Trophoblast cell (in vitro differentiated cells and primary cell): ENCODE measurements around the gene SPAG6.

Source experiments
- DNase-seq, 2 donors: peaks; one replicate each; pipeline ENCODE4 v3.0.0-alpha.2; 2016
- H2AFZ ChIP-seq: 2 replicates; pipeline ENCODE4 v1.6.1; 2013; ENCODE audit warnings: low read length, moderate library complexity, mild to moderate bottlenecking; ENCODE audit not compliant: insufficient read depth, poor library complexity
- H2AK5ac ChIP-seq: 2 replicates; pipeline ENCODE4 v1.6.1; 2013; ENCODE audit warnings: mild to moderate bottlenecking, low read length
- H2BK120ac ChIP-seq: 2 replicates; pipeline ENCODE4 v1.6.1; 2013; ENCODE audit warnings: low read length, mild to moderate bottlenecking, moderate library complexity; ENCODE audit not compliant: insufficient read depth, poor library complexity
- H2BK12ac ChIP-seq: 2 replicates; pipeline ENCODE4 v1.6.1; 2013; ENCODE audit warnings: mild to moderate bottlenecking, low read length, moderate library complexity
- H2BK5ac ChIP-seq: 2 replicates; pipeline ENCODE4 v1.6.1; 2013; ENCODE audit warnings: low read length, low read depth, moderate library complexity, mild to moderate bottlenecking; ENCODE audit not compliant: poor library complexity
- H3K14ac ChIP-seq: 2 replicates; pipeline ENCODE4 v1.6.1; 2013; ENCODE audit warnings: mild to moderate bottlenecking, low read length
- H3K18ac ChIP-seq: 2 replicates; pipeline ENCODE4 v1.6.1; 2013; ENCODE audit warnings: mild to moderate bottlenecking, low read length
- H3K23ac ChIP-seq: 2 replicates; pipeline ENCODE4 v1.6.1; 2013; ENCODE audit warnings: low read length
- H3K27ac ChIP-seq: 2 replicates; pipeline ENCODE4 v1.5.1; 2013; ENCODE audit warnings: low read depth, mild to moderate bottlenecking, inconsistent platforms, low read length, moderate library complexity
- H3K27me3 ChIP-seq: 2 replicates; pipeline ENCODE4 v1.6.1; 2013; ENCODE audit warnings: inconsistent platforms, mild to moderate bottlenecking, low read length, moderate library complexity; ENCODE audit not compliant: insufficient read depth
- H3K36me3 ChIP-seq, 2 experiments: 1 replicate in 1 of 2; 2 replicates in 1 of 2; pipeline ENCODE4 v1.6.1; 2013; ENCODE audit warnings: low read length in 2 of 2, mild to moderate bottlenecking in 2 of 2, moderate library complexity in 1 of 2; ENCODE audit not compliant: insufficient read depth in 2 of 2, control insufficient read depth in 1 of 2
- H3K4ac ChIP-seq: 2 replicates; pipeline ENCODE4 v1.6.1; 2013; ENCODE audit warnings: low read depth, mild to moderate bottlenecking, low read length, moderate library complexity
- H3K4me1 ChIP-seq, 2 experiments: 1 replicate in 1 of 2; 2 replicates in 1 of 2; pipeline ENCODE4 v1.6.1; 2013; ENCODE audit warnings: low read length in 2 of 2, mild to moderate bottlenecking in 2 of 2, moderate library complexity in 1 of 2; ENCODE audit not compliant: insufficient read depth in 2 of 2, control insufficient read depth in 1 of 2
- H3K4me2 ChIP-seq: 2 replicates; pipeline ENCODE4 v1.6.1; 2013; ENCODE audit warnings: inconsistent platforms, mild to moderate bottlenecking, low read length, moderate library complexity
- H3K4me3 ChIP-seq: 2 replicates; pipeline ENCODE4 v1.5.1; 2013; ENCODE audit warnings: mild to moderate bottlenecking, low read depth, low read length, inconsistent platforms
- H3K79me1 ChIP-seq: one replicate; pipeline ENCODE4 v1.6.1; 2013; ENCODE audit warnings: low read length
- H3K79me2 ChIP-seq: 2 replicates; pipeline ENCODE4 v1.6.1; 2013; ENCODE audit warnings: low read length, mild to moderate bottlenecking; ENCODE audit not compliant: control insufficient read depth, insufficient read depth, poor library complexity
- H3K9ac ChIP-seq: 2 replicates; pipeline ENCODE4 v1.6.1; 2013; ENCODE audit warnings: mild to moderate bottlenecking, low read length
- H3K9me3 ChIP-seq: 2 replicates; pipeline ENCODE4 v1.6.1; 2013; ENCODE audit warnings: low read depth, mild to moderate bottlenecking, control low read depth, inconsistent platforms, low read length; ENCODE audit not compliant: insufficient read depth
- H4K12ac ChIP-seq: 2 replicates; pipeline ENCODE4 v1.6.1; 2013; ENCODE audit warnings: low read depth, mild to moderate bottlenecking, low read length, moderate library complexity
- H4K8ac ChIP-seq: 2 replicates; pipeline ENCODE4 v1.6.1; 2013; ENCODE audit warnings: low read depth, mild to moderate bottlenecking, low read length, moderate library complexity
- H4K91ac ChIP-seq: one replicate; pipeline ENCODE4 v1.6.1; 2013; ENCODE audit warnings: low read depth, mild to moderate bottlenecking, low read length, moderate library complexity
- WGBS: extraction: QIAGEN DNeasy Blood & Tissue Kit; methylation state at CpG from one replicate; pipeline ENCODE4 v1.1.7; 2013; ENCODE audit warnings: missing lambda C conversion rate; ENCODE audit not compliant: insufficient read length, insufficient coverage; ENCODE audit errors: extremely low coverage; 5-methylcytosine and 5-hydroxymethylcytosine counted together

The SPAG6 gene

GRCh38 chr10:22341926-22342196, 3.4 kb upstream of the SPAG6 start:
- peaks cover 11% of the 10 kb centered on the region for H3K9me3 ChIP-seq
- no peak overlapping the region for H2AFZ ChIP-seq
- no peak overlapping the region for H3K14ac ChIP-seq
- no peak overlapping the region for H3K9ac ChIP-seq
- H3K27me3 ChIP-seq, result peaks cover 39% of the 10 kb centered on the region
- no peak overlapping the region for H3K18ac ChIP-seq
- H4K8ac ChIP-seq, result no peak overlapping the region
- no peak overlapping the region for H2BK120ac ChIP-seq
- no peak overlapping the region for H2BK5ac ChIP-seq
- H4K91ac ChIP-seq, result no peak overlapping the region
- no peak overlapping the region for H3K4me2 ChIP-seq
- no CpG with 5 or more reads among the region's 3 CpGs for WGBS
- no peak overlapping the region for H3K4ac ChIP-seq
- peaks cover 5% of the 10 kb centered on the region for H3K79me2 ChIP-seq
- H3K27ac ChIP-seq, result no peak overlapping the region
- no peak overlapping the region for H3K4me3 ChIP-seq
- no peak overlapping the region for H4K12ac ChIP-seq
- H3K4me1 ChIP-seq, result peaks cover 10 to 12% of the 10 kb centered on the region in 2 experiments
- H3K79me1 ChIP-seq, result peaks cover 7% of the 10 kb centered on the region
- H2AK5ac ChIP-seq, result no peak overlapping the region
- no peak overlapping the region for H2BK12ac ChIP-seq
- DNase-seq, result no peak
- no peaks in the 10 kb centered on the region for H3K36me3 ChIP-seq
- H3K23ac ChIP-seq, result no peak overlapping the region

GRCh38 chr10:22342421-22342820, 2.9 kb upstream of the SPAG6 start:
- Histone ChIP-seq H3K18ac (no peak overlapping the region), H3K4me3 (no peak overlapping the region), H3K9ac (no peak overlapping the region), H2AFZ (no peak overlapping the region), H2BK5ac (no peak overlapping the region), H3K14ac (no peak overlapping the region), H4K12ac (no peak overlapping the region), H3K4me1 (peaks cover 10 to 12% of the 10 kb centered on the region in 2 experiments), H3K36me3 (no peaks in the 10 kb centered on the region), H3K4ac (no peak overlapping the region), H3K79me1 (peaks cover 7% of the 10 kb centered on the region), H3K79me2 (peaks cover 5% of the 10 kb centered on the region), H4K91ac (no peak overlapping the region), H3K23ac (no peak overlapping the region), H2BK120ac (no peak overlapping the region), H2BK12ac (no peak overlapping the region), H3K27me3 (peaks cover 33% of the 10 kb centered on the region), H3K27ac (no peak overlapping the region), H2AK5ac (no peak overlapping the region), H3K4me2 (no peak overlapping the region), H4K8ac (no peak overlapping the region), H3K9me3 (peaks cover 11% of the 10 kb centered on the region)
- WGBS, result no CpG with 5 or more reads among the region's 3 CpGs
- no peak for DNase-seq

DNA sequence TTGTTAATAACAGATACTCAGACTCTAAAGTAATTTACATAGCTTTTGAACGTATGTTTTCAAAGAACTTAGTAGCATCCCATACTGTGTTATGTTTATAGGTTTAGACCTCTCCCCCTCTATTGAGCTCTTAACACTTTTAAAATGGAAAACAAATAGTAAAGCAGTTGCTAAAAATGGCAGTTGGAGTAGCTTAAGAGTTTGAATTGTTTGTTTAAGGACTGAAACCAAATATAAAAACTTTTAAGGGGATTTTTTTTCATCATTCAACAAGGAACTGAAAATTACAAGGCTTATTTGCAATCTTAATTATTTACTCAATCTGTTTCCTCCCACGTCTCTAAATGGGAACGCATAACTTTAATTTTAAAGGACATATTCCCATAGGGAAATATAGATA, 1.6 kb upstream of the SPAG6 start:
- Histone ChIP-seq H3K79me1 (peaks cover 7% of the 10 kb centered on the region), H2BK120ac (no peak overlapping the region), H4K91ac (no peak overlapping the region), H2AFZ (no peak overlapping the region), H3K9me3 (peaks cover 11% of the 10 kb centered on the region), H3K23ac (no peak overlapping the region), H3K18ac (no peak overlapping the region), H3K9ac (no peak overlapping the region), H3K4me3 (no peak overlapping the region), H4K12ac (no peak overlapping the region), H3K4ac (no peak overlapping the region), H3K4me2 (no peak overlapping the region), H3K27me3 (peaks cover 32% of the 10 kb centered on the region), H3K79me2 (peaks cover 5% of the 10 kb centered on the region), H3K14ac (no peak overlapping the region), H3K27ac (no peak overlapping the region), H3K36me3 (no peaks in the 10 kb centered on the region), H2BK12ac (no peak overlapping the region), H3K4me1 (peaks cover 10 to 12% of the 10 kb centered on the region in 2 experiments), H2AK5ac (no peak overlapping the region), H4K8ac (no peak overlapping the region), H2BK5ac (no peak overlapping the region)
- DNase-seq, result no peak
- no CpG with 5 or more reads among the region's 3 CpGs for WGBS

GRCh38 chr10:22344249-22344648, 1.0 kb upstream of the SPAG6 start:
- Histone ChIP-seq H3K14ac (no peak overlapping the region), H2AK5ac (no peak overlapping the region), H3K9ac (no peak overlapping the region), H3K27ac (no peak overlapping the region), H3K4me2 (no peak overlapping the region), H3K79me1 (peaks cover 7% of the 10 kb centered on the region), H4K12ac (no peak overlapping the region), H3K23ac (no peak overlapping the region), H3K18ac (no peak overlapping the region), H3K27me3 (peaks cover 32% of the 10 kb centered on the region), H2AFZ (no peak overlapping the region), H4K8ac (no peak overlapping the region), H2BK5ac (no peak overlapping the region), H3K9me3 (peaks cover 11% of the 10 kb centered on the region), H2BK120ac (no peak overlapping the region), H3K4me3 (no peak overlapping the region), H4K91ac (no peak overlapping the region), H3K4ac (no peak overlapping the region), H3K36me3 (no peaks in the 10 kb centered on the region), H3K4me1 (peaks cover 10 to 12% of the 10 kb centered on the region in 2 experiments), H3K79me2 (peaks cover 5% of the 10 kb centered on the region), H2BK12ac (no peak overlapping the region)
- no CpG with 5 or more reads among the region's 1 CpG for WGBS
- no peak for DNase-seq
